Measurements from ENCODE around the gene NT5DC3.
A peak's percentile ranks its signal among the peaks of the same experiment; 100 is the strongest.

Gene NT5DC3

DNA sequence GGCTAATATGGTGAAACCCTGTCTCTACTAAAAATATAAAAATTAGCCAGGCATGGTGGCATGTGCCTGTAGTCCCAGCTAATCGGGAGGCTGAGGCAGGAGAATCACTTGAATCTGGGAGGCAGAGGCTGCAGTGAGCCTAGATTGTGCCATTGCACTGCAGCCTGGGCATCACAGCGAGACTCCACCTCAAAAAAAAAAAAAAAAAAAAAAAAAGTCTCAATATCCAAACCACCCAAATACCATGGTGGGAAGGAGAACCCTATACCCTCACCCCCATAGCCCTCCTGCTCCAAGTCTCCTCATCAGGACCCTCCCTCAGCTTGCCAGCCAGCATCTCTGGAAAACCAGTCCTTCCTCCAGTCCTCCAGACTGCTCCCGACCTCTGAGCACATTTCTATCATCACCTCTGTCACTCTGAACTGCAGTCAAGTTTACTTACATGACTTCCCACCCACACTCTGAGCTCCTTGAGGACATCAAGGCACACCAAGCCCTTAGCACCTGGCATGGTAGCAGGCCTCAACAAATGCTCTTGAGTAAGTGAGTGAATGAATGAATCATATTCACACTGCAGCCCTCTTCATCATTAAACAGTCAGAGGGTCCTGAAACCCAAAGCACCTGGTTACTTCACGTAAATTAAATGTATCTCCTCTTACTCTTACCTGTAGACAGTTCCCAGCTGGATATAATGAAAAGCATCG lies 35.2 kb downstream of the NT5DC3 start:
- TF ChIP-seq, protein P1, sequence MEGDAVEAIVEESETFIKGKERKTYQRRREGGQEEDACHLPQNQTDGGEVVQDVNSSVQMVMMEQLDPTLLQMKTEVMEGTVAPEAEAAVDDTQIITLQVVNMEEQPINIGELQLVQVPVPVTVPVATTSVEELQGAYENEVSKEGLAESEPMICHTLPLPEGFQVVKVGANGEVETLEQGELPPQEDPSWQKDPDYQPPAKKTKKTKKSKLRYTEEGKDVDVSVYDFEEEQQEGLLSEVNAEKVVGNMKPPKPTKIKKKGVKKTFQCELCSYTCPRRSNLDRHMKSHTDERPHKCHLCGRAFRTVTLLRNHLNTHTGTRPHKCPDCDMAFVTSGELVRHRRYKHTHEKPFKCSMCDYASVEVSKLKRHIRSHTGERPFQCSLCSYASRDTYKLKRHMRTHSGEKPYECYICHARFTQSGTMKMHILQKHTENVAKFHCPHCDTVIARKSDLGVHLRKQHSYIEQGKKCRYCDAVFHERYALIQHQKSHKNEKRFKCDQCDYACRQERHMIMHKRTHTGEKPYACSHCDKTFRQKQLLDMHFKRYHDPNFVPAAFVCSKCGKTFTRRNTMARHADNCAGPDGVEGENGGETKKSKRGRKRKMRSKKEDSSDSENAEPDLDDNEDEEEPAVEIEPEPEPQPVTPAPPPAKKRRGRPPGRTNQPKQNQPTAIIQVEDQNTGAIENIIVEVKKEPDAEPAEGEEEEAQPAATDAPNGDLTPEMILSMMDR (IDR thresholded peaks at IDR 0.05), result no peak
- DNase-seq (ENCODE audit: low spot score), result no peak
- Histone ChIP-seq H3K27ac (peak overlapping the region; percentile 58 to 82), H3K4me3 (no peak overlapping the region)

DNA sequence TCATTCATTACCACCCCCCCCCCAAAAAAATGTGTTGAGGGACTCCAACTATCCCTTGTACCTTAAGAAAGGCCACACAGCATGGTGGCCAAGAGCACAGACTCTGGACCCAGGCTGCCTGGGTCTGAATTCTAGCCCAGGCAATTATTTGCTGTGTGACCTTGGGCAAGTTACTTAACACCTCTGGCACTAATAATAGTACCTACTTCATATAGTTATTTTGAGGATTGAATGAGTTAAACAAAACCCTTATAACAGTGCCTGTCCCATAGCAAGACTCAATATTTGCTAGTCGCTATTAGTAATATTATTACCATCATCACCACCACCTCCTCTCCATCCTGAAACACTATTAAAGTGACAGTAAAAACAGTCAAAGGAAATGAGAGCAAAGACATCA lies 37.2 kb downstream of the NT5DC3 start:
- no peak for DNase-seq (ENCODE audit: low spot score)
- TF ChIP-seq, protein P1 (IDR thresholded peaks at IDR 0.05), result no peak
- Histone ChIP-seq H3K27ac (no peak overlapping the region), H3K4me3 (no peak overlapping the region)

DNA sequence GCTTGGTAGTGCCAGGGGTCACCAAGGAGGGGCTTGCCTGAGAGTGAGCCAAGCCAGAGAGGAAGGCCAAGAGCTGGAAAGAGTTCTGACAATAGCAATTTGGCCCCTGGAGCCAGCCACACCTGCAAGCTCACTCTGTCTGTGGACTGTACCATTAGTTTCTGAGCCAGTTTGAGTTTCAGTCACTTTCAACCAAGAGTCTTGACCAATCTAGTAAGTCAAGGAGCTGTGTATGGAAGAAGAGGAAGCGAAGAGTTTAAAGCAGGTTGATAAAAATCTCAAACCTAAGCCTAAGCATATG lies 38.5 kb downstream of the NT5DC3 start:
- H3K4me3 ChIP-seq, result no peak overlapping the region
- H3K27ac ChIP-seq, result peak overlapping the region in 1 of 2 donors; percentile 43
- DNase-seq (ENCODE audit: low spot score), result no peak
- TF ChIP-seq, protein P1 (IDR thresholded peaks at IDR 0.05), result no peak

DNA sequence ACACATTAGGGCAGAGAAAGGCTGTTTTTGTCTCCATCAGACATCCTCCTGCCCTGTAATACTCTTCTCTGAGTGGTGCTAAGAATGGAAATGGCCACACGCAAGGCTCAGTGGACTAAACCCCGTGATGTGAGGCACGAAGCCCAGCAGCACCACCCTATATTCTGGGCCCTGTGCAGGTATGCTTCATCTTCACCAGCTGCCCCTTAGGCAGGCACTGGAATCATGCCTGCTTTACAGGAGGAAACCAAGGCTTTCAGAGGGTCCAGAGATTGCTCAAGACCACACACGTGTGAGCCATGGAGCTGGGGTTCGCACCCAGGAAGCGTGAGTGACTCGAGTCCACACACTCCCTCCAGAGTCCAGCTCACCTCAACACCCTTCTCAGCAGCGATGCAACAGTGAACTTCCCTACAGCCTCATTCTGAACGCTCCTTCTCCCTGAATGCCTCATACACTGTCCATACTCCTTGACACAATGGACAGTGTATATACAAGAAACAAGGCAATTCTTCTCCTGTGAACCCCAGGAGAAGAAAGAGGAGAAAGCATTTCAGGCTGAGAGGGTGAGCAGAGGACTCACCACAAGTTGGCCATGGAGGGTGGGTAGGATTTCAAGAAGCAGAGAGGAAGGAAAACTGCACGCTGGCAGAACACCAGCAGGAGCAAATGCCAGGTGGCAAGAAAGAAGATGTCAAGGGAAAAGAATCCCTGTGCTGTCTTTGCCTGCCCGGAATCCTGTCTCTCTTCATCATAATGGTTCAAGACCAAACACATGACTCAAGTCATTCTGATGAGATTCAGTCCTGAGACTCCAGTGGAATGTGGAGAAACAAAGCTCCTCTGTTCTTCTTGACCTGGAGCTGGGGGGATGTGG lies 39.1 kb downstream of the NT5DC3 start:
- peak overlapping the region in 1 of 2 donors; percentile 43 for H3K27ac ChIP-seq
- no peak overlapping the region for H3K4me3 ChIP-seq
- TF ChIP-seq, protein P1 (IDR thresholded peaks at IDR 0.05), result no peak
- no peak for DNase-seq (ENCODE audit: low spot score)

DNA sequence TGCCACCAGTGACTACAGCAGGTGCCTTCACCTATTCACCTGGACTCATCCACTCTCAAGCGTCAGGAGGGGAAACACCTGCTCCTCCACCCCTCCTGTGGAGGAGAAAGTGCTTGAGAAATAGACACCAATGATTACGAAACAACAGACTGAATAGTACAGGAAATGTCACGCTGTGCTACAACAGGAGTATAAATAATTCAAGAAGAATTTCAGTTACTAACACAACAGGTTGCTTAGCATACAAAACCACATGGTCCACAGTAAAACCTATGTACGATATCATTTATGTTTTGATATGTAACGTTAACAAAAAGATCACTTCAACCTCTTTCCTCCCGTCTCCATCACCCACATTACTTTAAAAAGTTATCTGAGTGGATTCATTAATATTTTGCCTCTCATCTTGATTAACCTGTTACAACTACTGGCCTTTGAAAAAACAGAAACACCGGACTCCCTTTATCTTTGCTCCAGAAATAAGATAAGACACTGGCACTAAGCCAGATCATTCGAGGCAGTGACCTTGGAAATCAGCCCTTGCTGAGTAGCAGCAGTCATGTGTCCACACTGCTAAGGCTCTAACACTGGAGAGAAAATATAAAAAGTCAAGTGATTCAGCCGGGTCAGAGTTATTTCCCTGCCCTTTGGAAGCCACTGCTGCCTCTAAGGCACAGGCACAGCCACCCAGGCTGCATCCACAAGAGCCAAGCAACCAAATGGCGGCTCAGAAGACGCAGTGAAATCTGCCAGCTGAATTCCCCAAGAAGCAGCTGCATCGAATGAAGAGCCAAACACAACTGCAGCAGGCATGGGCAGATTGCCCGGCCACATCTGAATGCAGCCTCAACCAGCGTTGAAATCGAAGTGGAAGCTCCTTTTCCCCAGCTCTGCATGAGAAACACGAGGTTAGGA lies 40.9 kb downstream of the NT5DC3 start:
- peak overlapping the region; percentile 74 to 78 for H3K27ac ChIP-seq
- H3K4me3 ChIP-seq, result peak overlapping the region; percentile 21
- peak; percentile 81 for DNase-seq (ENCODE audit: low spot score)
- TF ChIP-seq, protein P1 (IDR thresholded peaks at IDR 0.05), result no peak

DNA sequence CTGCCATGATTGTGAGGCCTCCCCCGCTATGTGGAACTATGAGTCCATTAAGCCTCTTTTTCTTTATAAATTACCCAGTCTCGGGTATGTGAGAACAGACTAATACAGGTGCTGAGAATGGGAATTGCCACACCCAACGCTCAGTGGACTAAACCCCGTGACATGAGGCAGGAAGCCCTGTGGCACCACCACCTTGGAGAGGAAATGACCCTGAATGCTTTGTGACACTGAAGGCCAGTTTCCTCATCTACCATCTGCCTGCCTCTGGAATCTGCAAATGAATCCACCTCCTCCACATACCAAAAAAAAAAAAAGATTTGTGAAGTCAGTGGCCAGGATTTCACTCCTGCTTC lies 41.6 kb downstream of the NT5DC3 start:
- peak overlapping the region; percentile 74 to 78 for H3K27ac ChIP-seq
- TF ChIP-seq, protein P1 (IDR thresholded peaks at IDR 0.05), result no peak
- H3K4me3 ChIP-seq, result no peak overlapping the region
- DNase-seq (ENCODE audit: low spot score), result no peak
